Tibial artery (tissue), 4 donors: ENCODE measurements around the gene CTNNB1.

ENCODE experiments used
- DNase-seq, 2 donors: peaks; one replicate each; pipeline ENCODE4 v3.0.0-alpha.2; 2019
- H3K27ac ChIP-seq, 2 donors: fragments of 200-600 bp; sonication (generic) in 1 of 2; 1 replicate in 1 of 2; 2 replicates in 1 of 2; pipeline ENCODE4 v1.5.1; 2018 to 2019; ENCODE audit warnings: mild to moderate bottlenecking in 1 of 2
- H3K27me3 ChIP-seq, 2 donors: fragments of 200-600 bp; sonication (generic) in 1 of 2; one replicate each; pipeline versions ENCODE4 v1.5.1 to v1.6.0; 2016 to 2019
- H3K36me3 ChIP-seq, 3 donors: fragments of 200-600 bp; sonication (generic) in 2 of 3; one replicate each; pipeline ENCODE4 v1.5.1; 2016 to 2019; ENCODE audit warnings: mild to moderate bottlenecking in 2 of 3
- H3K4me1 ChIP-seq, 4 donors: fragments of 200-600 bp; sonication (generic) in 2 of 4; 1 replicate in 3 of 4; 2 replicates in 1 of 4; pipeline ENCODE4 v1.5.1; 2016 to 2019
- H3K4me3 ChIP-seq, 2 donors: fragments of 200-600 bp; sonication (generic) in 1 of 2; 1 replicate in 1 of 2; 2 replicates in 1 of 2; pipeline ENCODE4 v1.5.1; 2018 to 2019; ENCODE audit warnings: mild to moderate bottlenecking in 2 of 2
- H3K9me3 ChIP-seq, 3 donors: fragments of 200-600 bp; sonication (generic) in 1 of 3; one replicate each; pipeline ENCODE4 v1.5.1; 2016 to 2019
- intact Hi-C: fragments of 100-400 bp; cut with DNase I; formaldehyde crosslinking; loops from one replicate; pipeline ENCODE4 v1.15.0; 2023; ENCODE audit warnings: low total_unique reads
- TF ChIP-seq, protein P1 (sequence below), 2 experiments: fragments of 200-600 bp in 1 of 2; fragments of 450-650 bp in 1 of 2; IDR thresholded peaks; one replicate each; pipeline ENCODE4 v1.5.1; 2017 to 2019; ENCODE audit warnings: antibody characterized with exemption in 2 of 2, mild to moderate bottlenecking in 1 of 2, moderate library complexity in 1 of 2

The CTNNB1 gene

DNA sequence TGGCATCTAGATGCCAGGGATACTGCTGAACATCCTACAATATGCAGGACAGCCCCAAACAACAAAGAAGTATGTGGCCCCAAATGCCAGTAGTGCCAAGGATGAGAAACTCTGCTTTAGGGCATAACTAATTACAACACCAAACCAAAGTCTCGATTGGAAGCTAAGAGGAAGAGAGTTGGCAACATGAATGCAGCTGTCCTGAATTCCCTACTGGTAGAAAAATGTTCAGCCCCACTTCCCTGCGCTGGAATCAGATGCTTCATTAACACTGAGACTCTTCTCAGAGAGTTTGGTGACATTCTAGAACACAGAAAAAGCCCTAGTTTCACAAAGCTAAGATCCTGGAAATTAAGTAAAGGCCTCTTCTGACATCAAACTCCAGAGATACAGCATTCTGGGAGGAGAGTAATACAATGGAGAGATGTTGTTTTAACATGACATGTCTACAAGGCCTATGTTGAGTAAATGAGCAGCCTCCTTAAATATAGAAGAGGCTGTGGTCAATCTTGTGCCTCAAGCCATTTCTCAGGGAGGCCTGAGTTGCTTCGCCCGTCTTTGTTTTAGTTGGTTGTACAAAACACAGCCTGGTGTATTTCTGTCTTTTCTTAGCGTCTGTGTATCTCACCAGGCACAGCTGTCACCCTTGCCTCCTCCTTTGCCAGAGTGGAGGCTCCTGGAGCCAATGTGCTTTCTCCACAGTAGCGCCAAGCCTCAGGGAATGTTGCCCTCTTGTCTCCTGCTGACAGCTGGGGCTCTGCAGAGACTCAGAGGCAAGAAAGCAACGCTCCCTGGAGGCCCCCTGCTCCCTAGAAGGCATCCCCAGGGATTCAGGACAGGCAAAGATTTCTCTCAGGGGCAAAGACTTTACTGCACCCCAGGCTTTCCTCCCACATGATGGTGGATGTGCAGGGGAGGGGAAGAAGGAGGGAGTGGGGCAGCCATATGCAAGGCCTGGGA, 25.1 kb upstream of the CTNNB1 start:
- TF ChIP-seq, protein P1, sequence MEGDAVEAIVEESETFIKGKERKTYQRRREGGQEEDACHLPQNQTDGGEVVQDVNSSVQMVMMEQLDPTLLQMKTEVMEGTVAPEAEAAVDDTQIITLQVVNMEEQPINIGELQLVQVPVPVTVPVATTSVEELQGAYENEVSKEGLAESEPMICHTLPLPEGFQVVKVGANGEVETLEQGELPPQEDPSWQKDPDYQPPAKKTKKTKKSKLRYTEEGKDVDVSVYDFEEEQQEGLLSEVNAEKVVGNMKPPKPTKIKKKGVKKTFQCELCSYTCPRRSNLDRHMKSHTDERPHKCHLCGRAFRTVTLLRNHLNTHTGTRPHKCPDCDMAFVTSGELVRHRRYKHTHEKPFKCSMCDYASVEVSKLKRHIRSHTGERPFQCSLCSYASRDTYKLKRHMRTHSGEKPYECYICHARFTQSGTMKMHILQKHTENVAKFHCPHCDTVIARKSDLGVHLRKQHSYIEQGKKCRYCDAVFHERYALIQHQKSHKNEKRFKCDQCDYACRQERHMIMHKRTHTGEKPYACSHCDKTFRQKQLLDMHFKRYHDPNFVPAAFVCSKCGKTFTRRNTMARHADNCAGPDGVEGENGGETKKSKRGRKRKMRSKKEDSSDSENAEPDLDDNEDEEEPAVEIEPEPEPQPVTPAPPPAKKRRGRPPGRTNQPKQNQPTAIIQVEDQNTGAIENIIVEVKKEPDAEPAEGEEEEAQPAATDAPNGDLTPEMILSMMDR (IDR thresholded peaks at IDR 0.05), result no peak
- DNase-seq, result no peak
- Histone ChIP-seq H3K36me3 (no peaks in the 10 kb centered on the region), H3K4me1 (peaks cover 0 to 5% (median 0%) of the 10 kb centered on the region in 4 donors), H3K9me3 (no peaks in the 10 kb centered on the region), H3K27ac (no peak overlapping the region), H3K4me3 (no peak overlapping the region), H3K27me3 (no peaks in the 10 kb centered on the region)
- intact Hi-C loops, result no loop called here

DNA sequence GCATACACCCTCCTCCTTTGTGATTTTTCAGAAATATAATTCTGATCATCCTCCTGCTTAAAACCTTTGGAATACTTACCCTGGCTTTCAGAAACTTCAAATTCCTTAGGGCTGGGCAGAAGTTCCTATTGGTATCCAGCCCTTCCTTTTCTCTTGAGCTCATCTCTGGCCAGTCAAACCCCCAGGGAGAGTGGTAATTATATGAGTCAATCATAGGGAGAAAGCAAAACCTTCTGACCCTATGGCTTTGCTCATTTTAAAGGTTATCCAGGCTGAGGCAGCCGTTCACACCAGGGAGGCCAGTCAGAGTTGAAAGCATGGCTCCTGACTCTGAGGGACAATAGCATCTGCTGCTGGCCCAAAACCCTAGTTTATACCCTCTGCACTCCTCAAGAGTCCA, 23.9 kb upstream of the CTNNB1 start:
- Histone ChIP-seq H3K27me3 (no peaks in the 10 kb centered on the region), H3K36me3 (no peaks in the 10 kb centered on the region), H3K27ac (no peak overlapping the region), H3K4me3 (no peak overlapping the region), H3K9me3 (no peaks in the 10 kb centered on the region), H3K4me1 (peaks cover 0 to 5% (median 0%) of the 10 kb centered on the region in 4 donors)
- intact Hi-C loops, result no loop called here
- DNase-seq, result no peak
- TF ChIP-seq, protein P1 (IDR thresholded peaks at IDR 0.05), result no peak

DNA sequence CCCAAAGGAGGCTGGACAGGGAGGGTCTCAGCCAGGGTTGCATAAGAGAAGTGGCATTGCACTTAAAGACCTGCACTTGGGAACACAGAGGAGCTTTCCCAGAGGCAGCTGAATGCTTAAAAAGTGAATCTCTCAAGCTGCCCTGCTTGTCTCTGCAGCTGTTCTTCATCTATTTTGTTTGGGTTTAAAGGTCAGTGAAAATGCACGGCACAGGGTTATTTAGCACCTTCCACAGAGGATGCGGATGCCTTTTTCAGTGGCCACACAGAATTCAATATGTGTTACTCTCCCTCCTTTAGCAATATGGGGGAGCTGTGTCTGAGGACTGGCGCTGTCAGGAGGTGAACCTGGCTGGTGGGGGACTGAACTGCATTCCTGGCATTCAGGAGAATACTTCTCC, 22.7 kb upstream of the CTNNB1 start:
- no peaks in the 10 kb centered on the region for H3K36me3 ChIP-seq
- H3K27ac ChIP-seq, result no peak overlapping the region
- intact Hi-C loops, result no loop called here
- no peak for DNase-seq
- peaks cover 0 to 5% (median 0%) of the 10 kb centered on the region in 4 donors for H3K4me1 ChIP-seq
- no peaks in the 10 kb centered on the region for H3K27me3 ChIP-seq
- no peak overlapping the region for H3K4me3 ChIP-seq
- TF ChIP-seq, protein P1 (IDR thresholded peaks at IDR 0.05), result no peak
- H3K9me3 ChIP-seq, result no peaks in the 10 kb centered on the region

DNA sequence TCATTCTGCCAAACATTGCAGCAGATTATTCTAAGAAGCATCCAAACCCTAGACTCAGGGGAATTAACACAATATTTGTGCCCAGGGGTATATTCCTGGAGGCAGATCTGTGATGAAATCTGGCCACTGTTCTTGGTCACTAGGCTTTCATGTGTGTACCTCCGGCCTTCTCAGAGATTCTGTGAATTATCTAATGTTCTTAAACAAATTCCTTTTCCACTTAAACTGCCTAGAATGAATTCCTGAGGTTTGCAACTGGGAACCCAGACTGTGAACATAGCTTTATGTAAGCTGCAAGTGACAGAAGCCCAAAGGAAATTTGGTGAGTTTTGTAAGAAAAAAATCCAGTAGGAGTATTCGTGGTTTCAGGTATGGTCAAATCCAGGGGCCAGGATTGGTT, 20.7 kb upstream of the CTNNB1 start:
- H3K4me3 ChIP-seq, result no peak overlapping the region
- TF ChIP-seq, protein P1 (IDR thresholded peaks at IDR 0.05), result no peak
- no peak for DNase-seq
- H3K4me1 ChIP-seq, result peaks cover 0 to 5% (median 0%) of the 10 kb centered on the region in 4 donors
- no peaks in the 10 kb centered on the region for H3K27me3 ChIP-seq
- H3K36me3 ChIP-seq, result no peaks in the 10 kb centered on the region
- intact Hi-C loops, result no loop called here
- H3K27ac ChIP-seq, result no peak overlapping the region
- H3K9me3 ChIP-seq, result no peaks in the 10 kb centered on the region

DNA sequence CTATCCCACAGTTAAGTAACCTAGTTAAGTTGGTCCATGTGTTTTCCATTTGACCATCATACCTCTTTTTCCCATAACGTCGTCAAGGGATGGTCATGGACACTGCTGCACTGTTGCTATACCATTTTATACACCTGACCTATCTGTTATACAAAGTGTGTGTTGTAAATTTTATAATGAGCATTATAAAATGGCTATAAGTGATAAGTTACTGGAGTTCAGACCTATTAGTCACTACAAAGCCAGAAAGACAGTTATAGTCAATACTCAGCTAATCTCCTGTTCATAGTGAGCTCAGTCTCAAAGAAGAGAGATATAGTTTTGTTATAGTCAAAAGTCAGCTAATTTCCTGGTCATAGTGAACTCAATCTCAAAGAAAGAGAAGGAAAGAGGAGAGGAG, 18.9 kb upstream of the CTNNB1 start:
- TF ChIP-seq, protein P1 (IDR thresholded peaks at IDR 0.05), result no peak

More for the DNA sequence above, 18.9 kb upstream of the CTNNB1 start:
- Histone ChIP-seq H3K4me3 (no peak overlapping the region), H3K9me3 (no peaks in the 10 kb centered on the region), H3K36me3 (no peaks in the 10 kb centered on the region), H3K4me1 (no peaks in the 10 kb centered on the region), H3K27me3 (no peaks in the 10 kb centered on the region), H3K27ac (no peak overlapping the region)
- no peak for DNase-seq
- intact Hi-C loops, result no loop called here
